Erythroblast (primary cell): ENCODE results near the gene MB.

Source experiments
- GATA1 ChIP-seq: IDR thresholded peaks from 2 replicates; pipeline ENCODE4 v1.6.1; 2011; ENCODE audit warnings: low read depth, mild to moderate bottlenecking, control low read depth, low read length, moderate library complexity
- POLR2A ChIP-seq: IDR thresholded peaks from 2 replicates; pipeline ENCODE4 v1.6.1; 2011; ENCODE audit warnings: mild to moderate bottlenecking, low read length

GRCh38 chr22:35558031-35558430 is 59.1 kb downstream of the MB start:
- TF ChIP-seq POLR2A (no peak), GATA1 (no peak)
